SK-N-SH (cell line): Measurements from ENCODE around the gene VTI1B. TPM values are rescaled to one million over a fixed set of nuclear protein-coding genes. Genes with fewer than 3 reads are reported as not detected.

Experiments used
- CTCF ChIA-PET: fragments of 300-600, 350-600 bp; formaldehyde crosslinking; extraction: SDS; loops from one replicate; lab custom pipeline; 2021; lab: Yijun Ruan, JAX
- POLR2A ChIA-PET: fragments of 350-600 bp; sonication (Branson Sonifier 250); formaldehyde crosslinking; extraction: SDS; loops from one replicate; lab custom pipeline; 2020; ENCODE audit warnings: antibody characterized with exemption, inconsistent platforms; lab: Yijun Ruan, JAX
- DNase-seq: peaks from one replicate; pipeline ENCODE4 v3.0.0; 2012
- H2AFZ ChIP-seq: fragments of 200-600 bp; sonication (generic); 2 replicates; pipeline ENCODE4 v1.8.1; 2016; ENCODE audit warnings: antibody characterized with exemption, mild to moderate bottlenecking, low read depth
- H3F3A ChIP-seq: fragments of 200-600 bp; sonication (generic); replicated peaks from 2 replicates; pipeline ENCODE3; 2016; ENCODE audit warnings: antibody characterized with exemption, mild to moderate bottlenecking; ENCODE audit not compliant: insufficient read depth
- H3K27ac ChIP-seq, 2 experiments: fragments of 200-500 bp in 1 of 2; fragments of 200-600 bp in 1 of 2; sonication (Bioruptor generic) in 1 of 2; sonication (generic), shearing (Covaris generic) in 1 of 2; 2 replicates each; pipeline versions ENCODE4 v1.5.1 to v1.6.1; 2014 to 2016; ENCODE audit warnings: low read depth in 2 of 2, inconsistent platforms in 1 of 2, low read length in 1 of 2, mild to moderate bottlenecking in 1 of 2, mixed read lengths in 1 of 2
- H3K27me3 ChIP-seq: fragments of 200-600 bp; sonication (generic), shearing (Covaris generic); 2 replicates; pipeline ENCODE4 v1.6.1; 2016; ENCODE audit warnings: mixed run types; ENCODE audit not compliant: insufficient read depth
- H3K36me3 ChIP-seq, 2 experiments: fragments of 200-500 bp in 1 of 2; fragments of 200-600 bp in 1 of 2; sonication (Bioruptor generic) in 1 of 2; sonication (generic) in 1 of 2; replicated peaks in 1 of 2; 2 replicates each; pipeline versions ENCODE3 to v1.5.1; 2014 to 2016; ENCODE audit warnings: low read length in 1 of 2, mild to moderate bottlenecking in 1 of 2; ENCODE audit not compliant: insufficient read depth in 2 of 2, control insufficient read depth in 1 of 2
- H3K4me1 ChIP-seq, 2 experiments: fragments of 200-500 bp in 1 of 2; fragments of 200-600 bp in 1 of 2; sonication (Bioruptor generic) in 1 of 2; sonication (generic), shearing (Covaris generic) in 1 of 2; 2 replicates each; pipeline versions ENCODE4 v1.5.1 to v1.6.1; 2014 to 2016; ENCODE audit warnings: low read depth in 1 of 2, low read length in 1 of 2, mixed run types in 1 of 2; ENCODE audit not compliant: insufficient read depth in 2 of 2, control insufficient read depth in 1 of 2
- H3K4me2 ChIP-seq: fragments of 200-600 bp; sonication (generic), shearing (Covaris generic); 2 replicates; pipeline ENCODE4 v1.6.1; 2017; ENCODE audit warnings: mixed run types
- H3K4me3 ChIP-seq, 2 experiments: fragments of 200-500 bp in 1 of 2; fragments of 200-600 bp in 1 of 2; sonication (Bioruptor generic) in 1 of 2; sonication (generic), shearing (Covaris generic) in 1 of 2; 2 replicates each; pipeline versions ENCODE4 v1.5.1 to v1.8.1; 2014 to 2016; ENCODE audit warnings: low read depth in 2 of 2, inconsistent platforms in 1 of 2, low read length in 1 of 2, mild to moderate bottlenecking in 1 of 2, mixed read lengths in 1 of 2, moderate library complexity in 1 of 2
- H3K79me2 ChIP-seq: fragments of 200-600 bp; sonication (generic); 2 replicates; pipeline ENCODE4 v1.8.1; 2017; ENCODE audit warnings: mild to moderate bottlenecking; ENCODE audit not compliant: insufficient read depth
- H3K9ac ChIP-seq: fragments of 200-600 bp; sonication (generic); 2 replicates; pipeline ENCODE4 v1.6.1; 2017; ENCODE audit warnings: mixed run types
- H3K9me2 ChIP-seq: fragments of 200-600 bp; sonication (generic); 2 replicates; pipeline ENCODE4 v1.6.1; 2017; ENCODE audit warnings: mixed run types
- H3K9me3 ChIP-seq: fragments of 200-600 bp; sonication (generic); 2 replicates; pipeline ENCODE4 v1.6.1; 2017; ENCODE audit warnings: mixed run types, mild to moderate bottlenecking, moderate library complexity
- H4K20me1 ChIP-seq: fragments of 200-600 bp; sonication (generic); 2 replicates; pipeline ENCODE4 v1.6.1; 2017; ENCODE audit warnings: mild to moderate bottlenecking, mixed run types; ENCODE audit not compliant: insufficient read depth
- EZH2phosphoT487 ChIP-seq: fragments of 200-600 bp; sonication (generic); IDR thresholded peaks from 2 replicates; pipeline ENCODE4 v1.6.1; 2017; ENCODE audit warnings: low read depth, mixed run types, mild to moderate bottlenecking, antibody characterized with exemption, moderate library complexity, borderline replicate concordance
- FOXJ3 ChIP-seq: sonication (generic); formaldehyde crosslinking; IDR thresholded peaks from 2 replicates; pipeline ENCODE4 v1.5.1; 2020; ENCODE audit warnings: mild to moderate bottlenecking, missing genetic modification reagents
- FOXM1 ChIP-seq: IDR thresholded peaks from 2 replicates; pipeline ENCODE4 v1.4.0; 2012; ENCODE audit warnings: low read depth, mild to moderate bottlenecking
- JUND ChIP-seq: IDR thresholded peaks from 2 replicates; pipeline ENCODE4 v1.4.0; 2012
- MEF2A ChIP-seq: IDR thresholded peaks from 2 replicates; pipeline ENCODE4 v1.4.0; 2012; ENCODE audit warnings: low read depth, borderline replicate concordance
- NFIC ChIP-seq: IDR thresholded peaks from 2 replicates; pipeline ENCODE4 v1.4.0; 2012; ENCODE audit warnings: borderline replicate concordance
- NRF1 ChIP-seq: IDR thresholded peaks from 2 replicates; pipeline ENCODE4 v1.6.1; 2012; ENCODE audit warnings: low read depth, mild to moderate bottlenecking, low read length
- RAD21 ChIP-seq: IDR thresholded peaks from 2 replicates; pipeline ENCODE4 v1.6.1; 2012; ENCODE audit warnings: mild to moderate bottlenecking, low read length
- RCOR1 ChIP-seq: fragments of 150-350 bp; IDR thresholded peaks from 2 replicates; pipeline ENCODE4 v1.6.1; 2017; ENCODE audit warnings: antibody characterized with exemption, low read length
- RXRA ChIP-seq: IDR thresholded peaks from 2 replicates; pipeline ENCODE4 v1.4.0; 2012; ENCODE audit warnings: low read depth, mild to moderate bottlenecking, borderline replicate concordance
- SMC3 ChIP-seq: IDR thresholded peaks from 2 replicates; pipeline ENCODE4 v1.6.1; 2012; ENCODE audit warnings: low read depth, low read length, improper control_type of control experiment
- TAF1 ChIP-seq: IDR thresholded peaks from 2 replicates; pipeline ENCODE4 v1.6.1; 2012; ENCODE audit warnings: low read depth, mild to moderate bottlenecking, low read length, moderate library complexity, borderline replicate concordance
- WGBS: methylation state at CpG from one replicate; pipeline ENCODE4 v1.1.6; 2017; ENCODE audit warnings: low lambda C conversion rate; 5-methylcytosine and 5-hydroxymethylcytosine counted together
- polyA plus RNA-seq, 3 experiments: library from polyadenylated mRNA; depleted of rRNA; stranded (reverse); fragments of >200 nt; gene quantifications; 2 replicates each; pipeline ENCODE4 v1.2.3, GENCODE V29; 2012
- TF ChIP-seq, protein P1 (sequence below): fragments of 150-350 bp; IDR thresholded peaks from 2 replicates; pipeline ENCODE4 v1.6.1; 2017; ENCODE audit warnings: antibody characterized with exemption, low read length, low read depth, borderline replicate concordance
- TF ChIP-seq, protein P2 (sequence below): IDR thresholded peaks from 2 replicates; pipeline ENCODE4 v1.6.1; 2012; ENCODE audit warnings: mild to moderate bottlenecking, low read depth, low read length, moderate library complexity
- TF ChIP-seq, protein P3 (sequence below): IDR thresholded peaks from 2 replicates; pipeline ENCODE4 v1.4.0; 2012; ENCODE audit warnings: low read depth, borderline replicate concordance
- TF ChIP-seq, protein P4 (sequence below): fragments of 200-600 bp; sonication (generic); IDR thresholded peaks from 2 replicates; pipeline ENCODE4 v1.6.1; 2017; ENCODE audit warnings: antibody characterized with exemption, mild to moderate bottlenecking, moderate library complexity

VTI1B gene
- polyA plus RNA-seq, 1 of the 3 experiments (the other 2 are of a cell fraction): 59.2 TPM

DNA sequence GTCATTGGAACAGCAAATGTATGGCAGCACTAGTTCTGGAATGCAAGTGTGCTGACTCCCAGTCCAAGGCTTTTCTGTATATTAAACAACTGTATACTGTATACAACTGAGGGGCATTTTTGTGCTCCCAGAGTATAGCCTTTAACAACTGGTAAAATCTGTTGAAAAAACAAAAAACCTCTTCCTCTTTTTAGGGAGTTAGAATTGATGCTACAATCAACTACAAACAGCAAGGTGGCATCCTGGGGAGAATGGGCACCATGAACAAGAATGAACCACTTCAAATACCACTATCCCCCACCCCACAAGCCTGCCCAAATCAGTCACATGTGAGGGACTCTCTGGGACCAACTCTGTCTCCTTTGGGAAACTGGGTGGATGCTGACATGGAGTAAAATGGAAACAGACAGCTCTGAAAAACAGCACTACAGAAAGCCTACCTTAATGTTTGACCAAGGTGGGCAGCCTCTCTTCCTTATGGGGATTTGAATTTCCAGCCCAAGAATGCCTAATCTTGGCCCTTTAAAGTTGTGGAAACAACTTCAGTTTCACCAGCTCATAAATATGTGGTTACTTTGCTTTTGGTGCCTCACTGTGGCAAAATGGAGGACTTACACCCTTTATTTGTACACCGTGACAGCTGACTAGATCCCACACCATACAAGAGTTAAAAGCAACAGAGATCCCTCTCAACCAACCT lies 7.5 kb downstream of the VTI1B start:
- 33% methylated on average over 1 of the region's 1 CpG for WGBS
- POLR2A ChIA-PET: no interaction called here
- H3K27ac ChIP-seq: no peak overlapping the region

DNA sequence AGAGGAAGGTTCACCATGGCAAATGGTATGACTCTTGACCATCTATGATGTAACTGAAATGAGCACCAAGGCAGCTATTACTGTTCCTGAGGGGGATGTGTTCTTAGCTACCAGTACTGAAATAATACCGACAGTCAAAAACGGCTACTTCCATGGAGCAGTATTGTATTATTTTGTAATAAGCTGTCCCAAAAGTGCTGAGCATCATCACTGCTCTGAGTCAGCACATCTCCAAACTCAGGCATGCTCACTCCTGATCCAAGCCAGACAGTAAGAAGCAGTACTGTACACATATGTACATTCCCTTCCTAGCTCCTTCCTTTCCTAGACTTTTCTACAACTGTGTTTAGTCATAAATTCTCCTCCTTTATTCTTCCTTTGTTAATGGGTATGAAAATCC lies 8.6 kb downstream of the VTI1B start:
- H3K27ac ChIP-seq: no peak overlapping the region
- TF ChIP-seq FOXM1: no peak
- no peak for TF ChIP-seq JUND
- TF ChIP-seq SMC3: no peak
- no peak for TF ChIP-seq RCOR1
- TF ChIP-seq, protein P1, sequence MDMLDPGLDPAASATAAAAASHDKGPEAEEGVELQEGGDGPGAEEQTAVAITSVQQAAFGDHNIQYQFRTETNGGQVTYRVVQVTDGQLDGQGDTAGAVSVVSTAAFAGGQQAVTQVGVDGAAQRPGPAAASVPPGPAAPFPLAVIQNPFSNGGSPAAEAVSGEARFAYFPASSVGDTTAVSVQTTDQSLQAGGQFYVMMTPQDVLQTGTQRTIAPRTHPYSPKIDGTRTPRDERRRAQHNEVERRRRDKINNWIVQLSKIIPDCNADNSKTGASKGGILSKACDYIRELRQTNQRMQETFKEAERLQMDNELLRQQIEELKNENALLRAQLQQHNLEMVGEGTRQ: no peak
- no peak for TF ChIP-seq TAF1
- TF ChIP-seq FOXJ3 (CRISPR knock-in tag): no peak
- TF ChIP-seq, protein P2, sequence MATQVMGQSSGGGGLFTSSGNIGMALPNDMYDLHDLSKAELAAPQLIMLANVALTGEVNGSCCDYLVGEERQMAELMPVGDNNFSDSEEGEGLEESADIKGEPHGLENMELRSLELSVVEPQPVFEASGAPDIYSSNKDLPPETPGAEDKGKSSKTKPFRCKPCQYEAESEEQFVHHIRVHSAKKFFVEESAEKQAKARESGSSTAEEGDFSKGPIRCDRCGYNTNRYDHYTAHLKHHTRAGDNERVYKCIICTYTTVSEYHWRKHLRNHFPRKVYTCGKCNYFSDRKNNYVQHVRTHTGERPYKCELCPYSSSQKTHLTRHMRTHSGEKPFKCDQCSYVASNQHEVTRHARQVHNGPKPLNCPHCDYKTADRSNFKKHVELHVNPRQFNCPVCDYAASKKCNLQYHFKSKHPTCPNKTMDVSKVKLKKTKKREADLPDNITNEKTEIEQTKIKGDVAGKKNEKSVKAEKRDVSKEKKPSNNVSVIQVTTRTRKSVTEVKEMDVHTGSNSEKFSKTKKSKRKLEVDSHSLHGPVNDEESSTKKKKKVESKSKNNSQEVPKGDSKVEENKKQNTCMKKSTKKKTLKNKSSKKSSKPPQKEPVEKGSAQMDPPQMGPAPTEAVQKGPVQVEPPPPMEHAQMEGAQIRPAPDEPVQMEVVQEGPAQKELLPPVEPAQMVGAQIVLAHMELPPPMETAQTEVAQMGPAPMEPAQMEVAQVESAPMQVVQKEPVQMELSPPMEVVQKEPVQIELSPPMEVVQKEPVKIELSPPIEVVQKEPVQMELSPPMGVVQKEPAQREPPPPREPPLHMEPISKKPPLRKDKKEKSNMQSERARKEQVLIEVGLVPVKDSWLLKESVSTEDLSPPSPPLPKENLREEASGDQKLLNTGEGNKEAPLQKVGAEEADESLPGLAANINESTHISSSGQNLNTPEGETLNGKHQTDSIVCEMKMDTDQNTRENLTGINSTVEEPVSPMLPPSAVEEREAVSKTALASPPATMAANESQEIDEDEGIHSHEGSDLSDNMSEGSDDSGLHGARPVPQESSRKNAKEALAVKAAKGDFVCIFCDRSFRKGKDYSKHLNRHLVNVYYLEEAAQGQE: no peak
- no peak for TF ChIP-seq NFIC
- no peak for TF ChIP-seq NRF1
- no peak for TF ChIP-seq RXRA
- TF ChIP-seq, protein P3, sequence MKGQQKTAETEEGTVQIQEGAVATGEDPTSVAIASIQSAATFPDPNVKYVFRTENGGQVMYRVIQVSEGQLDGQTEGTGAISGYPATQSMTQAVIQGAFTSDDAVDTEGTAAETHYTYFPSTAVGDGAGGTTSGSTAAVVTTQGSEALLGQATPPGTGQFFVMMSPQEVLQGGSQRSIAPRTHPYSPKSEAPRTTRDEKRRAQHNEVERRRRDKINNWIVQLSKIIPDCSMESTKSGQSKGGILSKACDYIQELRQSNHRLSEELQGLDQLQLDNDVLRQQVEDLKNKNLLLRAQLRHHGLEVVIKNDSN: no peak
- TF ChIP-seq EZH2phosphoT487: no peak

More for the DNA sequence above, 7.5 kb downstream of the VTI1B start:
- Histone ChIP-seq H3K4me3 (no peak overlapping the region; a peak in 1 of 4 replicates), H3K27me3 (no peaks in the 10 kb centered on the region), H4K20me1 (peaks cover 90% of the 10 kb centered on the region), H3K4me1 (0 out of 4 replicates have a peak, but pooled peaks cover 0 to 3% of the 10 kb centered on the region in 2 experiments), H3K9ac (no peak overlapping the region), H3K79me2 (peaks cover 98% of the 10 kb centered on the region), H3K9me2 (no peaks in the 10 kb centered on the region), H2AFZ (no peak overlapping the region), H3K4me2 (no peak overlapping the region), H3K9me3 (no peaks in the 10 kb centered on the region), H3K36me3 (peaks cover 0 to 3% of the 10 kb centered on the region in 2 experiments), H3F3A (peaks cover 4% of the 10 kb centered on the region)
- CTCF ChIA-PET: interaction anchor here (0.6 to 5.6 kb wide), 25 partner anchors 9 to 249 kb away, joined by 3 to 54 read pairs (median 5); partner anchors contain the start of genes ARG2 and PIGH
- DNase-seq: peak; percentile 59
- TF ChIP-seq SMC3 (peak; percentile 76), MEF2A (no peak), RAD21 (peak; percentile 82)
- TF ChIP-seq, protein P4, sequence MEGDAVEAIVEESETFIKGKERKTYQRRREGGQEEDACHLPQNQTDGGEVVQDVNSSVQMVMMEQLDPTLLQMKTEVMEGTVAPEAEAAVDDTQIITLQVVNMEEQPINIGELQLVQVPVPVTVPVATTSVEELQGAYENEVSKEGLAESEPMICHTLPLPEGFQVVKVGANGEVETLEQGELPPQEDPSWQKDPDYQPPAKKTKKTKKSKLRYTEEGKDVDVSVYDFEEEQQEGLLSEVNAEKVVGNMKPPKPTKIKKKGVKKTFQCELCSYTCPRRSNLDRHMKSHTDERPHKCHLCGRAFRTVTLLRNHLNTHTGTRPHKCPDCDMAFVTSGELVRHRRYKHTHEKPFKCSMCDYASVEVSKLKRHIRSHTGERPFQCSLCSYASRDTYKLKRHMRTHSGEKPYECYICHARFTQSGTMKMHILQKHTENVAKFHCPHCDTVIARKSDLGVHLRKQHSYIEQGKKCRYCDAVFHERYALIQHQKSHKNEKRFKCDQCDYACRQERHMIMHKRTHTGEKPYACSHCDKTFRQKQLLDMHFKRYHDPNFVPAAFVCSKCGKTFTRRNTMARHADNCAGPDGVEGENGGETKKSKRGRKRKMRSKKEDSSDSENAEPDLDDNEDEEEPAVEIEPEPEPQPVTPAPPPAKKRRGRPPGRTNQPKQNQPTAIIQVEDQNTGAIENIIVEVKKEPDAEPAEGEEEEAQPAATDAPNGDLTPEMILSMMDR: peak; percentile 78
- TF ChIP-seq, protein P3: no peak

More for the DNA sequence above, 8.6 kb downstream of the VTI1B start:
- Histone ChIP-seq H3K4me1 (0 out of 4 replicates have a peak, but pooled peaks cover 0 to 3% of the 10 kb centered on the region in 2 experiments), H3K79me2 (peaks cover 97% of the 10 kb centered on the region), H3K9me2 (no peaks in the 10 kb centered on the region), H3K27me3 (no peaks in the 10 kb centered on the region), H2AFZ (no peak overlapping the region), H3K4me3 (no peak overlapping the region), H3F3A (peaks cover 4% of the 10 kb centered on the region), H3K9me3 (no peaks in the 10 kb centered on the region), H3K9ac (no peak overlapping the region), H3K4me2 (no peak overlapping the region), H4K20me1 (peaks cover 82% of the 10 kb centered on the region), H3K36me3 (peaks cover 2 to 3% of the 10 kb centered on the region in 2 experiments)
- ChIA-PET CTCF (interaction anchor here (1.2 to 5.6 kb wide), 11 partner anchors 8 to 239 kb away, joined by 3 to 54 read pairs (median 11); partner anchors contain the start of gene ARG2), POLR2A (no interaction called here)
- WGBS: 100% methylated on average over 2 of the region's 2 CpGs
- no peak for DNase-seq
